ENCODE data around the gene SSTR5. TPM values are rescaled to one million over a fixed set of nuclear protein-coding genes. Genes with fewer than 3 reads are reported as not detected.

Gene SSTR5
- total and polyA plus RNA-seq, 11 donors: 0.22 to 20.1 (median 3.6) TPM

DNA sequence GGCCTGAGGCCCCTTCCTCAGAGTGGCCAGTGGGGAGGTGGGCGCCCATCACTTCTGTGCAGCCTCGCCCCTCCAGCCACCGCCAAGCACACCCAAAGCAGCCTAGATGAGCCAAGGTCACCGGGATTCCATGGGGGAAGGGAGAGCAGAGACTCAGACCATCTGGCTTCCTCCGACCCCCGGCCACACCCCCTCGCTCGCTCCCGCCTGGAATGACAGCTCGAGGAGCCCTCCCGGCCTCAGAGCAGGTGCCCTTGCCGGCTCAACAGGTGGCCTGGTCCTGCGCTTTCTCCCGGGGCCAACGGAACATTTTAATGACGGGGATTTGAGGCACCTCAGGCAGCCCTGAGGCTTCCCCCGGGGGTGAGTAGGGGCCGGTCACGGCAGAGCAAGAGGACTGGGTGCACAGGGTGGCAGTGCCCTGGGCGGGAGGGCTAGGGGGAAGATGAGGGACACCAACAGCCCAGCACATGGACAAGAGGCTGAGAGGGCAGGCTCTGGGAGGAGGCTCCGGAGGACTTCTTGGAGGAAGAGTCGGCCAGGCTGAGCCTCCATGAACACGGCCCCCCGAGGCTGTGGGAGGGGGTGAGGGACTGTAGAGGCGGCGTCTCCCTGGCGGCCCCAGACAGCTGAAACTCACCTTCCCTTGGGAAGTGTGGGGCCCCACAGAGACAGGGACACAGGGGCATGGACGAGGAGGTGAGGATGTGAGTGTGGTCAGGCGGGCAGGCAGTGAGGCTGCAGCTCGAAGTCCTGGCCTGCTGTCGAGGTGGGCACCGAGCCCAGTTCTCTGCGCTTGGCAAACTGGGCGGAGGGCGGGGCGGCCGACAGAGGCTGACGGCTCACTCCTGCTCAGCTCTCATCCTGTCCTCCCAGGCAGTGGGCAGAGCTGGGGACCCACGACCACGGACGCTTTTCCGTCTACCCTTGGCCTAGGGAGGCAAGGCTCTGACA lies 36.0 kb downstream of the SSTR5 start:
- Histone ChIP-seq H3K4me1 (no peaks in the 10 kb centered on the region), H3K4me3 (no peak overlapping the region), H3K27ac (no peak overlapping the region), H3K27me3 (peaks cover 6 to 72% (median 25%) of the 10 kb centered on the region in 9 donors), H3K36me3 (no peaks in the 10 kb centered on the region), H3K9me3 (no peaks in the 10 kb centered on the region)
- 34 to 47% (median 43%) methylated on average over 26 to 42 of the region's 42 CpGs for WGBS, 4 donors
- DNase-seq (peak in 2 of 5 donors; percentile 58 to 62), ATAC-seq (peak in 3 of 4 donors; percentile 19 to 40 (median 38))
- TF ChIP-seq, protein P1, sequence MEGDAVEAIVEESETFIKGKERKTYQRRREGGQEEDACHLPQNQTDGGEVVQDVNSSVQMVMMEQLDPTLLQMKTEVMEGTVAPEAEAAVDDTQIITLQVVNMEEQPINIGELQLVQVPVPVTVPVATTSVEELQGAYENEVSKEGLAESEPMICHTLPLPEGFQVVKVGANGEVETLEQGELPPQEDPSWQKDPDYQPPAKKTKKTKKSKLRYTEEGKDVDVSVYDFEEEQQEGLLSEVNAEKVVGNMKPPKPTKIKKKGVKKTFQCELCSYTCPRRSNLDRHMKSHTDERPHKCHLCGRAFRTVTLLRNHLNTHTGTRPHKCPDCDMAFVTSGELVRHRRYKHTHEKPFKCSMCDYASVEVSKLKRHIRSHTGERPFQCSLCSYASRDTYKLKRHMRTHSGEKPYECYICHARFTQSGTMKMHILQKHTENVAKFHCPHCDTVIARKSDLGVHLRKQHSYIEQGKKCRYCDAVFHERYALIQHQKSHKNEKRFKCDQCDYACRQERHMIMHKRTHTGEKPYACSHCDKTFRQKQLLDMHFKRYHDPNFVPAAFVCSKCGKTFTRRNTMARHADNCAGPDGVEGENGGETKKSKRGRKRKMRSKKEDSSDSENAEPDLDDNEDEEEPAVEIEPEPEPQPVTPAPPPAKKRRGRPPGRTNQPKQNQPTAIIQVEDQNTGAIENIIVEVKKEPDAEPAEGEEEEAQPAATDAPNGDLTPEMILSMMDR (IDR thresholded peaks at IDR 0.05): no peak
- no peak for TF ChIP-seq POLR2A (IDR thresholded peaks at IDR 0.05)
- intact Hi-C loops (cut with DNase I): loop anchor here in 1 of 10 donors (2.0 kb wide), 1 partner anchor 84 kb away; no protein-coding TSS in a partner anchor

DNA sequence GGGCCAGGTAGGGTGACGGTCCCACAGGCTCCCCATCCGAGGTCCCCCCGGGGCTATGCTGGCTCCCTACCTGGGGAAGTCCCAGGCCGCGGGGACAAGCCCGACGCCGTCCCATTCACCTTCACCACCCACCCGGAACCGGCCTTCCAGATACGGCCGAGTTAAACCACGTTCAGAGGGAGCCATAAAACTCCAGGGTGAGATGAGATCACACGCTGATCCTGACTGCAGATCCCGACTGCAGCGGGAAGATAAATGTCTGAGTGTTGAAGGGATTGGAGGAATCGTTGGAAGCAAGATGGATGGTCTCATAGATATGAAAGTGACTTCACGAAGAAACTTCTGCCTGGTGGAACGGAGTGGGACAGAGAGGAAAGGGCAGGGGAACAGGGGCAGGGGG lies 37.1 kb downstream of the SSTR5 start:
- Histone ChIP-seq H3K27ac (no peak overlapping the region), H3K36me3 (no peaks in the 10 kb centered on the region), H3K4me3 (no peak overlapping the region), H3K9me3 (no peaks in the 10 kb centered on the region), H3K27me3 (peaks cover 0 to 68% (median 20%) of the 10 kb centered on the region in 9 donors), H3K4me1 (no peaks in the 10 kb centered on the region)
- no peak for DNase-seq
- TF ChIP-seq, protein P1 (IDR thresholded peaks at IDR 0.05): no peak
- no peak for TF ChIP-seq POLR2A (IDR thresholded peaks at IDR 0.05)
- WGBS, 4 donors: 62 to 69% (median 63%) methylated on average over 19 of the region's 19 CpGs
- intact Hi-C loops (cut with DNase I): loop anchor here in 1 of 10 donors (2.0 kb wide), 1 partner anchor 83 kb away; no protein-coding TSS in a partner anchor
- ATAC-seq: no peak

- no peak overlapping the region for H3K4me3 ChIP-seq
- peaks cover 0 to 66% (median 14%) of the 10 kb centered on the region in 9 donors for H3K27me3 ChIP-seq
- no peak for DNase-seq
- H3K36me3 ChIP-seq: no peaks in the 10 kb centered on the region
- ATAC-seq: no peak
- no peak overlapping the region for H3K27ac ChIP-seq
- 68 to 76% (median 70%) methylated on average over 25 to 26 of the region's 26 CpGs for WGBS, 4 donors
- intact Hi-C loops (cut with DNase I): no loop called here
- no peaks in the 10 kb centered on the region for H3K9me3 ChIP-seq
- TF ChIP-seq, protein P1 (IDR thresholded peaks at IDR 0.05): no peak
- no peak for TF ChIP-seq POLR2A (IDR thresholded peaks at IDR 0.05)
- no peaks in the 10 kb centered on the region for H3K4me1 ChIP-seq
Observed at GRCh38 chr16:1112506-1113184, 40.1 kb downstream of the SSTR5 start.

DNA sequence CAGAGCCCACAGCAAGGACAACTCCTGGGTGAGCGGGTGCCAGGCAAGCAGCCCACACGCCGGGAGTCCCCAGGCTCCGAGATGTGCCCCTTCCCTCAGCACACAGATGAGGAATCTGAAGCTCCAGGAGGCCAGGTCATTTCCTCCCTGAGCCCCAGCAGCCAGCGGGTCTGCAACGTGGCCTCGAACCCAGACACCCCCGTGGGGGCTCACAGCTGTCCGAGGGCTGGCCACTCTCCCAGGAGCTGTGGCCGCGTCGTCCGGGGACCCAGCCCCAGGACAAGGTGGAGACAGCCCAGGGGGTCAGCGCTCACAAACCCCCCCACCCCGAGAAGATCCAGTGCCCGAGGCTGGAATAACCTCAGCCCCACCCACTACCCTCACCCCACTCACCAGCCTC lies 40.9 kb downstream of the SSTR5 start:
- H3K4me3 ChIP-seq: no peak overlapping the region
- no peak for ATAC-seq
- no peaks in the 10 kb centered on the region for H3K36me3 ChIP-seq
- H3K27me3 ChIP-seq: peaks cover 0 to 62% (median 8%) of the 10 kb centered on the region in 9 donors
- 63 to 78% (median 70%) methylated on average over 6 to 16 of the region's 16 CpGs for WGBS, 4 donors
- H3K4me1 ChIP-seq: no peaks in the 10 kb centered on the region
- intact Hi-C loops (cut with DNase I): no loop called here
- H3K27ac ChIP-seq: no peak overlapping the region
- no peak for DNase-seq
- TF ChIP-seq POLR2A (IDR thresholded peaks at IDR 0.05): no peak
- H3K9me3 ChIP-seq: no peaks in the 10 kb centered on the region

Data from heart left ventricle (tissue), 16 donors.